ENCODE measurements around the gene DOCK3.

- TF ChIP-seq CTCF (conservative IDR thresholded peaks at IDR 0.05; ENCODE audit: low read depth, low read length) (no peak), EZH2 (IDR thresholded peaks at IDR 0.05; ENCODE audit: borderline replicate concordance, low read depth, low read length, poor library complexity, severe bottlenecking) (no peak)
Observed at GRCh38 chr3:51378726-51379125, 704.0 kb downstream of the DOCK3 start.
